Sigmoid colon (tissue), 7 donors: ENCODE results near the gene TMCC3. TPM values are rescaled to one million over a fixed set of nuclear protein-coding genes. Genes with fewer than 3 reads are reported as not detected.
"Not testable (repeated sequence)": the region's sequence is repeated elsewhere in the genome, so short reads cannot be mapped to it uniquely, and the experiment has no call there.

ENCODE experiments used
- DNase-seq: peaks from one replicate; pipeline ENCODE4 v3.0.0-alpha.2; 2019
- H3K27ac ChIP-seq, 4 donors: fragments of 200-600 bp; sonication (generic); one replicate each; pipeline ENCODE4 v1.5.1; 2016 to 2019; ENCODE audit warnings: mild to moderate bottlenecking in 1 of 4
- H3K27me3 ChIP-seq, 3 donors: fragments of 200-600 bp; sonication (generic); one replicate each; pipeline ENCODE4 v1.5.1; 2019; ENCODE audit warnings: mild to moderate bottlenecking in 1 of 3
- H3K36me3 ChIP-seq, 4 donors: fragments of 200-600 bp; sonication (generic); one replicate each; pipeline ENCODE4 v1.5.1; 2016 to 2019
- H3K4me1 ChIP-seq, 4 donors: fragments of 200-600 bp; sonication (generic); one replicate each; pipeline ENCODE4 v1.5.1; 2017 to 2019
- H3K4me3 ChIP-seq, 4 donors: fragments of 200-600 bp; sonication (generic); one replicate each; pipeline ENCODE4 v1.5.1; 2017 to 2019; ENCODE audit warnings: mild to moderate bottlenecking in 2 of 4, moderate library complexity in 1 of 4
- H3K9me3 ChIP-seq, 4 donors: fragments of 200-600 bp in 3 of 4; sonication (generic) in 3 of 4; one replicate each; pipeline versions ENCODE4 v1.5.1 to v1.6.1; 2013 to 2019
- CTCF ChIP-seq, 4 experiments: fragments of 450-650 bp in 3 of 4; fragments of 200-600 bp in 1 of 4; IDR thresholded peaks; one replicate each; pipeline ENCODE4 v1.5.1; 2016 to 2019; ENCODE audit warnings: antibody characterized with exemption in 4 of 4, mild to moderate bottlenecking in 3 of 4, moderate library complexity in 2 of 4
- EP300 ChIP-seq, 4 donors: sonication (generic); formaldehyde crosslinking; IDR thresholded peaks; one replicate each; pipeline ENCODE4 v1.6.1; 2017; ENCODE audit warnings: antibody characterized with exemption in 4 of 4
- POLR2A ChIP-seq, 2 donors: fragments of 450-650 bp; IDR thresholded peaks; one replicate each; pipeline ENCODE4 v1.6.1; 2016; ENCODE audit warnings: antibody characterized with exemption in 2 of 2, mild to moderate bottlenecking in 2 of 2, moderate library complexity in 2 of 2
- POLR2AphosphoS5 ChIP-seq, 4 donors: sonication (generic); formaldehyde crosslinking; IDR thresholded peaks; one replicate each; pipeline ENCODE4 v1.6.1; 2017; ENCODE audit warnings: antibody characterized with exemption in 4 of 4
- WGBS, 2 donors: extraction: QIAGEN DNeasy Blood & Tissue Kit; methylation state at CpG; one replicate each; pipeline ENCODE4 v1.1.7; 2013; 5-methylcytosine and 5-hydroxymethylcytosine counted together
- intact Hi-C: fragments of 100-400 bp; cut with DNase I; formaldehyde crosslinking; loops from one replicate; pipeline ENCODE4 v1.15.1; 2023
- polyA plus RNA-seq, 3 donors: library from polyadenylated mRNA; stranded (reverse); fragments of 200-250 nt; gene quantifications; one replicate each; pipeline ENCODE4 v1.2.3, GENCODE V29; 2013
- total RNA-seq, 4 donors: library from RNA; depleted of rRNA; stranded (reverse); fragments of >200 nt; gene quantifications; one replicate each; pipeline ENCODE4 v1.1.0, GENCODE V29; 2016
- donor health status: healthy with polysubstance abuse.
- donor health status: Bipolar disorder and iron deficiency.
- donor health status: healthy.

Gene TMCC3, protein sequence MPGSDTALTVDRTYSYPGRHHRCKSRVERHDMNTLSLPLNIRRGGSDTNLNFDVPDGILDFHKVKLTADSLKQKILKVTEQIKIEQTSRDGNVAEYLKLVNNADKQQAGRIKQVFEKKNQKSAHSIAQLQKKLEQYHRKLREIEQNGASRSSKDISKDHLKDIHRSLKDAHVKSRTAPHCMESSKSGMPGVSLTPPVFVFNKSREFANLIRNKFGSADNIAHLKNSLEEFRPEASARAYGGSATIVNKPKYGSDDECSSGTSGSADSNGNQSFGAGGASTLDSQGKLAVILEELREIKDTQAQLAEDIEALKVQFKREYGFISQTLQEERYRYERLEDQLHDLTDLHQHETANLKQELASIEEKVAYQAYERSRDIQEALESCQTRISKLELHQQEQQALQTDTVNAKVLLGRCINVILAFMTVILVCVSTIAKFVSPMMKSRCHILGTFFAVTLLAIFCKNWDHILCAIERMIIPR
- total RNA-seq: 1 to 10 TPM; 4.9 to 8.3 (median 6.7) TPM
- 10 to 100 TPM; 16.9 to 44.9 (median 18.0) TPM for polyA plus RNA-seq

GRCh38 chr12:94650143-94651056 lies at the start of gene TMCC3:
Gene TMCC3, minus strand, starts transcription at chr12:94650557. Its CDS starts 127 bp downstream, at chr12:94650430.
- Histone ChIP-seq H3K36me3 (no peaks in the 10 kb centered on the region), H3K4me3 (peak within 1 kb of the TSS; percentile 43 to 79 (median 69)), H3K9me3 (no peaks in the 10 kb centered on the region), H3K27ac (peak within 1 kb of the TSS; percentile 62 to 83 (median 70)), H3K4me1 (peaks cover 0 to 15% (median 6%) of the 10 kb centered on the region in 4 donors), H3K27me3 (no peaks in the 10 kb centered on the region)
- no peak for TF ChIP-seq EP300 (IDR thresholded peaks at IDR 0.05)
- TF ChIP-seq CTCF (IDR thresholded peaks at IDR 0.05): peak in 1 of 4 experiments; percentile 6
- peak in 3 of 4 donors; percentile 38 to 60 (median 60) for TF ChIP-seq POLR2AphosphoS5 (IDR thresholded peaks at IDR 0.05)
- no peak for TF ChIP-seq POLR2A (IDR thresholded peaks at IDR 0.05)
- peak; percentile 67 for DNase-seq
- WGBS, 2 donors: 1 to 2% methylated on average over 82 of the region's 82 CpGs
- intact Hi-C loops: no loop called here

DNA sequence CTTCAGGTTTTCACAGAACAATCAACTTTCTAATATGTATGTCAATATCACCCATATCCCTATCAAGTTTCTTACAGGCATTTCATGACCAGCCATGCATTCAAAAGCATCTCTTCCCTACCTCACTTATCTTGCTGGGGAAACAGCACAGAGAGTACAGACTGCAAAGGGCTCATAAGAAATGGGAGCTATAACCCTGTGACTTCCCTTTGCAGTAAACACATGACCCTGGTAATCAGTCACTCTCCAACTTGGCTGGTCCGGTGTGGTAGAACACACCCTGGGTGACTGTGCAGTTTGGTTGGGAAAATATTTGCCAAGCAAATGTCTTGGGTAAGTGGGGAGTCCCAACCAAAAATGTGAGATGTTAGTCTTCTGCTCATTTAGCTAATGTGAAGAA lies 49.4 kb upstream of the TMCC3 start:
- 13 to 41% methylated on average over 1 of the region's 1 CpG for WGBS, 2 donors
- H3K27ac ChIP-seq: no peak overlapping the region
- peaks cover 0 to 12% (median 8%) of the 10 kb centered on the region in 4 donors for H3K4me1 ChIP-seq

GRCh38 chr12:94698578-94698977 lies 48.2 kb upstream of the TMCC3 start:
- Histone ChIP-seq H3K27me3 (no peaks in the 10 kb centered on the region), H3K9me3 (no peaks in the 10 kb centered on the region), H3K36me3 (no peaks in the 10 kb centered on the region), H3K4me3 (no peak overlapping the region), H3K4me1 (no peaks in the 10 kb centered on the region), H3K27ac (peak overlapping the region in 1 of 4 donors; percentile 18)
- no peak for DNase-seq
- intact Hi-C loops: no loop called here
- no peak for TF ChIP-seq POLR2A (IDR thresholded peaks at IDR 0.05)
- no peak for TF ChIP-seq POLR2AphosphoS5 (IDR thresholded peaks at IDR 0.05)
- no peak for TF ChIP-seq CTCF (IDR thresholded peaks at IDR 0.05)
- no peak for TF ChIP-seq EP300 (IDR thresholded peaks at IDR 0.05)
- 56 to 94% methylated on average over 3 of the region's 3 CpGs for WGBS, 2 donors

More for the DNA sequence above, 49.4 kb upstream of the TMCC3 start:
- Histone ChIP-seq H3K9me3 (no peaks in the 10 kb centered on the region), H3K36me3 (no peaks in the 10 kb centered on the region), H3K4me3 (no peak overlapping the region), H3K27me3 (no peaks in the 10 kb centered on the region)
- no peak for DNase-seq
- intact Hi-C loops: no loop called here
- TF ChIP-seq POLR2A (IDR thresholded peaks at IDR 0.05): no peak

- Histone ChIP-seq H3K36me3 (no peaks in the 10 kb centered on the region), H3K4me3 (no peak overlapping the region), H3K4me1 (no peaks in the 10 kb centered on the region), H3K27me3 (no peaks in the 10 kb centered on the region), H3K27ac (no peak overlapping the region), H3K9me3 (no peaks in the 10 kb centered on the region)
- intact Hi-C loops: no loop called here
- no peak for DNase-seq
- TF ChIP-seq POLR2A (IDR thresholded peaks at IDR 0.05): no peak
- no peak for TF ChIP-seq POLR2AphosphoS5 (IDR thresholded peaks at IDR 0.05)
- no peak for TF ChIP-seq CTCF (IDR thresholded peaks at IDR 0.05)
- no peak for TF ChIP-seq EP300 (IDR thresholded peaks at IDR 0.05)
These were observed 47.3 kb upstream of the TMCC3 start for GRCh38 chr12:94697631-94698030.

- Histone ChIP-seq H3K4me3 (no peak overlapping the region), H3K9me3 (no peaks in the 10 kb centered on the region), H3K27ac (no peak overlapping the region), H3K36me3 (no peaks in the 10 kb centered on the region), H3K4me1 (peaks cover 0 to 12% (median 8%) of the 10 kb centered on the region in 4 donors), H3K27me3 (no peaks in the 10 kb centered on the region)
- intact Hi-C loops: no loop called here
- no peak for DNase-seq
- WGBS, 2 donors: 97% methylated on average over 11 of the region's 11 CpGs
- no peak for TF ChIP-seq CTCF (IDR thresholded peaks at IDR 0.05)
- TF ChIP-seq POLR2A (IDR thresholded peaks at IDR 0.05): no peak
- no peak for TF ChIP-seq EP300 (IDR thresholded peaks at IDR 0.05)
- TF ChIP-seq POLR2AphosphoS5 (IDR thresholded peaks at IDR 0.05): no peak
These were observed 44.4 kb upstream of the TMCC3 start for GRCh38 chr12:94694732-94695131.

DNA sequence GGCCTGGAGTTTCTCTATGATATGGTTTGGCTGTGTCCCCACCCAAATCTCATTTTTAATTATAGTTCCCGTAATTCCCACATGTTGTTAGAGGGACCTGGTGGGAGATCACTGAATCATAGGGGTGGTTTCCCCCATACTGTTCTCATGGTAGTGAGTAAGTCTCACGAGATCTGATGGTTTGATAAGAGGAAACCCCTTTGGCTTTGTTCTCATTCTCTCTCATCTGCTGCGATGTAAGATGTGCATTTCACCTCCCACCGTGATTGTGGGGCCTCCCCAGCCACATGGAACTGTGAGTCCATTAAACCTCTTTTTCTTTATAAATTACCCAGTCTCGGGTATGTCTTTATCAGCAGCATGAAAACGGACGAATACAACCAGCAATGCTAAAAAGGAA lies 42.5 kb upstream of the TMCC3 start:
- intact Hi-C loops: not testable (repeated sequence)

More for the DNA sequence above, 42.5 kb upstream of the TMCC3 start:
- not testable (repeated sequence) for H3K4me3 ChIP-seq, H3K27ac ChIP-seq, DNase-seq, H3K36me3 ChIP-seq, H3K27me3 ChIP-seq, H3K9me3 ChIP-seq
- H3K4me1 ChIP-seq: peaks cover 0 to 20% (median 13%) of the 10 kb centered on the region in 4 donors
- WGBS, 2 donors: 86 to 93% methylated on average over 7 of the region's 7 CpGs
